GM06990 (cell line): ENCODE results near the gene CTSH.

Experiments used
- DNase-seq: peaks from one replicate; pipeline ENCODE4 v3.0.0-alpha.2; 2011; ENCODE audit not compliant: insufficient read length; ENCODE audit errors: extremely low read depth
- H3K27me3 ChIP-seq: replicated peaks from 2 replicates; pipeline ENCODE4 v1.6.0; 2011; ENCODE audit warnings: low read length; ENCODE audit not compliant: control insufficient read depth, insufficient read depth
- H3K36me3 ChIP-seq: 2 replicates; pipeline ENCODE4 v1.5.1; 2011; ENCODE audit warnings: low read length; ENCODE audit not compliant: control insufficient read depth, insufficient read depth
- H3K4me3 ChIP-seq: replicated peaks from 2 replicates; pipeline ENCODE4 v1.5.1; 2011; ENCODE audit warnings: low read depth, mild to moderate bottlenecking, control low read depth, low read length
- CTCF ChIP-seq: IDR thresholded peaks from 2 replicates; pipeline ENCODE4 v1.5.1; 2011; ENCODE audit warnings: low read length, control low read depth, mild to moderate bottlenecking, inconsistent platforms; ENCODE audit not compliant: insufficient read depth, poor library complexity, severe bottlenecking

Gene CTSH

DNA sequence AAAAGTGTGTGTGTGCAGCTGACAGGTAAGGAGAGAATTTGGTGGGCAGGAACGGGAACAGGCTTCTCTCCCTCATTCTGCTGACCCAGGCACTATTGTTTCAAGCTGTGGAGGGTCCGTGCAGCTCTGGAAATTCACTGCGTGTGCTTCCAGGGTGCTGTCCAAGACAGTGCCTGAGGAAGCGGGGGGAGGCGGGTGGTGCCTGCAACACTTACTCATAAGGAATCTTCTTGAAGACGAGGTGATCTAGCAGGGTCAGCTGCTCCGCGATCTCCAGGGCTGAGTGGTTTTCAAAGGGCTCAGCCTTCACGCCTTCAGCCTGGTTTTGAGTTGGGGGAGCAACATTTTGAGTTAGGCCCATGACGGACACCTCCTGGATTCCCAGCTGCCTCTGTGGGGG, 46.6 kb upstream of the CTSH start:
- no peak for DNase-seq
- no peak for TF ChIP-seq CTCF
- Histone ChIP-seq H3K36me3 (no peaks in the 10 kb centered on the region), H3K27me3 (no peaks in the 10 kb centered on the region), H3K4me3 (no peak overlapping the region)

DNA sequence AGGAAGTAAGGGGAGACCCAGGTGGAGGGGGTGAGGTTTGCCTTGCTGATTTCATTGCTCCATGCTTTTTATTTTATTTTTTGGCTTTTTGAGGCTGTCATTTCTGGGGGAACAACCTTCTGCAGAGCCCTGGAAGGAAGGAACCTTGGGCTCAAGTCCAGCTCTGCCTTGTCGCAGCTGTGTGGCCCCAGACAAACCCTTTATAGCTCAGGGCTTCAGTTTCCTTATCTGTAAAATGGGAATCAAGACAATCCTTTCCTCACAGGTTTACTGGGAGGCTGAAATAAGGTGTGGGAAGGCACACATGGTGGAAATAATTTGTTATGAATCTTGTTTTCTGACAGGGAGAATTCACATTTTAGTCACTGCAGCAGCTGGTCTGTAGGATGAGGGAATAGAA, 45.4 kb upstream of the CTSH start:
- DNase-seq, result no peak

GRCh38 chr15:78989701-78990240, 44.9 kb upstream of the CTSH start:
- no peak for TF ChIP-seq CTCF
- Histone ChIP-seq H3K4me3 (no peak overlapping the region), H3K27me3 (no peaks in the 10 kb centered on the region)

More for the DNA sequence above, 45.4 kb upstream of the CTSH start:
- no peaks in the 10 kb centered on the region for H3K36me3 ChIP-seq
- no peak for TF ChIP-seq CTCF
- H3K4me3 ChIP-seq, result no peak overlapping the region
- no peaks in the 10 kb centered on the region for H3K27me3 ChIP-seq

GRCh38 chr15:78988361-78988911, 43.6 kb upstream of the CTSH start:
- Histone ChIP-seq H3K27me3 (no peaks in the 10 kb centered on the region), H3K4me3 (no peak overlapping the region), H3K36me3 (peaks cover 3% of the 10 kb centered on the region)
- no peak for DNase-seq
- TF ChIP-seq CTCF, result no peak

More at GRCh38 chr15:78989701-78990240, 44.9 kb upstream of the CTSH start:
- H3K36me3 ChIP-seq, result no peaks in the 10 kb centered on the region; the same call in 1 of the 2 replicates
- no peak for DNase-seq

GRCh38 chr15:78987556-78988360, 42.9 kb upstream of the CTSH start:
- Histone ChIP-seq H3K27me3 (no peaks in the 10 kb centered on the region), H3K36me3 (peaks cover 3% of the 10 kb centered on the region), H3K4me3 (no peak overlapping the region)
- no peak for TF ChIP-seq CTCF
- no peak for DNase-seq
